Parietal lobe (tissue), 2 donors: ENCODE data around the gene C10orf95. TPM values are rescaled to one million over a fixed set of nuclear protein-coding genes. Genes with fewer than 3 reads are reported as not detected.

Experiments
- small RNA-seq: library from RNA; depleted of rRNA; stranded (forward); fragments of <200 nt; gene quantifications from one replicate; pipeline ENCODE3, GENCODE V24; 2014; ENCODE audit warnings: low replicate concordance
- total RNA-seq: library from RNA; depleted of rRNA; stranded (reverse); fragments of >200 nt; gene quantifications from one replicate; pipeline ENCODE4 v1.2.3, GENCODE V29; 2014

C10orf95 gene, protein sequence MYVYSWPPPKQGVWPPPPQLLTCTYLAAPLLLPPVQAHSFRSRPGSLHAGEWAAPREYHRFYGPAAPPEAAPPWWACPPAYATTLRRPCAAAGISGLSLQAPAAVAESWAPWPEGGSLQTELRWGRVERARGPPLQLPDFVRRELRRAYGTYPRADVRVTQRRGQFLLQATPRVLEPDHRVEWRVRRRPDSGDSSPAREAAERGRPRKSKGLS
- not detected for total RNA-seq

DNA sequence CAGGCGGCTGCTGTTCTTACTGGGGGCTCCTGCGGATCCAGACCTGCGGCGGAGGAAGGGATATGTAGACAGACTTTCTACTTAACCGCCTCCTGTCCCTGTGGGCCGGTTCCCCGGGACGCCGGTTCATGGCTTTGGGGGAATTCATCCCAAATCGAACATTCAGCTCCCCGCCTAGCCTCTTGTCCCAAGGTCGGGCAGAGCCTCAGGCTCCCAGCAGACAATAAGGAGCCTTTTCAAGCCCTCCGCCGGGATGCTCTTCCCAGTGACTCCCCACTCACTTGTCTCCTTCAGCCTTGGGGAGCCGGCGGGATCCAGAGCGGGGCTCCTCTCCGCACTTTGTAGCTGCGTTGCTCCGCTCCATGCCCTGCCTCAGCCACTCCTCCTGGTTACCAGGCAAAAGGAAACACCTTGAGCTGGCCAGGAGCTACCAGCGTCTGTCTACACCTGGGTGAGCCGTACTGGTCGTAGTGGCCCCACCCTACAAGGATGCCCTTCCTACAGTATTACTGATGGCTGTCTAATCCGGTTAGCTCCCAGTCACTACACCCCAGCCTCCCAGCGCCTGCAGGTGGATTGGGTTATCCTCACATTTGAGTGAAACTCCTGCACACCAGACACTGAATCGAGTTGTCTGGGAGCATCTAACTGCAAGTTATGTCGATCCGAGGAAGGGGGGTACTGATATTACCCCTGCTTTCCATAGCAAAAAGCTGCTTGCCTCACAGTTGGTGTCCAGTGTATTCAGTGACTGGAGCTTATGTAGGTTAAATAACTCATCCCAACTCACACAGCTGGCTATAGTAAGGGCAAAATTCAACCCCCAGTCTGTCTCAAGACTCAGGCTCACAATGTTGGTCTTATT, at the start of gene C10orf95:
C10orf95 (minus strand) TSS at position 439 of the 865 bp plus-strand sequence. CDS start 450 bp downstream, outside the sequence.

GRCh38 chr10:102432162-102432950, 19.0 kb downstream of the C10orf95 start, which contains the start of gene CUEDC2:
Gene CUEDC2 (minus strand): TSS chr10:102432574. CDS start chr10:102425188, 7,386 bp downstream.

GRCh38 chr10:102420714-102421506, 30.4 kb downstream of the C10orf95 start, which contains the start of gene FBXL15:
Gene FBXL15 (plus strand): TSS chr10:102420836. CDS start chr10:102421130, 294 bp downstream.

GRCh38 chr10:102418622-102419268, 32.6 kb downstream of the C10orf95 start, which contains the start of gene PSD:
Gene PSD (minus strand): TSS chr10:102418785. CDS start chr10:102417038, 1,747 bp downstream.

Small RNA genes within 50 kb of the gene (small RNA-seq; reads per million reads assigned to genes)
- 239 reads per million, percentile 96 among the genes with 10 or more reads in this experiment for gene MIR146B

Other genes with a start within 250 kb of the C10orf95 start
- gene ELOVL3, start 225.2 kb downstream of the C10orf95 start, total RNA-seq = not detected
- not detected for gene PITX3, start 210.0 kb downstream of the C10orf95 start, total RNA-seq
- gene GBF1, start 206.0 kb downstream of the C10orf95 start, total RNA-seq = 35.4 TPM
- gene NFKB2, start 55.8 kb downstream of the C10orf95 start, total RNA-seq = 1.6 TPM
- gene PSD, start 32.8 kb downstream of the C10orf95 start, total RNA-seq = 124 TPM
- gene FBXL15, start 30.7 kb downstream of the C10orf95 start, total RNA-seq = 9.4 TPM
- gene CUEDC2, start 19.0 kb downstream of the C10orf95 start, total RNA-seq = 48.2 TPM
- 172 TPM for gene ACTR1A, start 51.2 kb upstream of the C10orf95 start, total RNA-seq
- 7.5 TPM for gene SUFU, start 52.4 kb upstream of the C10orf95 start, total RNA-seq
- 34.1 TPM for gene TRIM8, start 192.9 kb upstream of the C10orf95 start, total RNA-seq